IPS-18c (cell line): ENCODE data around the gene FKBP2.
"Not testable (repeated sequence)": the region's sequence is repeated elsewhere in the genome, so short reads cannot be mapped to it uniquely, and the experiment has no call there.

Experiments used
- H3K4me3 ChIP-seq: 2 replicates; pipeline ENCODE4 v1.7.0; 2013; ENCODE audit warnings: low read depth, mild to moderate bottlenecking, low read length, moderate library complexity; ENCODE audit not compliant: insufficient read depth
- H3K9me3 ChIP-seq: one replicate; pipeline ENCODE4 v1.6.1; 2013; ENCODE audit warnings: mild to moderate bottlenecking, low read length, moderate library complexity; ENCODE audit not compliant: control insufficient read depth, insufficient read depth

The FKBP2 gene

GRCh38 chr11:64243236-64243854 lies 2.5 kb downstream of the FKBP2 start:
- no peak overlapping the region for H3K4me3 ChIP-seq
- no peaks in the 10 kb centered on the region for H3K9me3 ChIP-seq

- Histone ChIP-seq H3K9me3 (no peaks in the 10 kb centered on the region), H3K4me3 (peak overlapping the region; percentile 6; the same call in 1 of the 2 replicates)
These were observed 3.2 kb downstream of the FKBP2 start for GRCh38 chr11:64244107-64244506.

GRCh38 chr11:64244966-64245365 lies 4.1 kb downstream of the FKBP2 start:
- H3K4me3 ChIP-seq, result peak overlapping the region; percentile 95
- no peaks in the 10 kb centered on the region for H3K9me3 ChIP-seq

- H3K9me3 ChIP-seq, result no peaks in the 10 kb centered on the region
- H3K4me3 ChIP-seq, result peak overlapping the region; percentile 95
These were observed 4.5 kb downstream of the FKBP2 start for GRCh38 chr11:64245401-64245796.

GRCh38 chr11:64245797-64246620 lies 5.1 kb downstream of the FKBP2 start:
- H3K4me3 ChIP-seq, result peak overlapping the region; percentile 95

GRCh38 chr11:64246621-64246870 lies 5.7 kb downstream of the FKBP2 start:
- peak overlapping the region; percentile 95; the same call in 1 of the 2 replicates for H3K4me3 ChIP-seq
- H3K9me3 ChIP-seq, result not testable (repeated sequence)

More at GRCh38 chr11:64245797-64246620, 5.1 kb downstream of the FKBP2 start:
- no peaks in the 10 kb centered on the region for H3K9me3 ChIP-seq

GRCh38 chr11:64246871-64247728 lies 6.2 kb downstream of the FKBP2 start, which contains the start of gene PPP1R14B:
PPP1R14B (minus strand) TSS chr11:64246943; CDS start chr11:64246673, 270 bp downstream.
- Histone ChIP-seq H3K4me3 (peak within 1 kb of the TSS; percentile 95), H3K9me3 (no peaks in the 10 kb centered on the region)

- H3K9me3 ChIP-seq, result no peaks in the 10 kb centered on the region
- H3K4me3 ChIP-seq, result peak overlapping the region; percentile 91
These were observed 7.0 kb downstream of the FKBP2 start for GRCh38 chr11:64247729-64248531.

GRCh38 chr11:64248578-64248977 lies 7.7 kb downstream of the FKBP2 start:
- no peaks in the 10 kb centered on the region for H3K9me3 ChIP-seq
- peak overlapping the region; percentile 2; the same call in 1 of the 2 replicates for H3K4me3 ChIP-seq

- H3K9me3 ChIP-seq, result no peaks in the 10 kb centered on the region
- H3K4me3 ChIP-seq, result peak overlapping the region; percentile 2; the same call in 1 of the 2 replicates
These were observed 8.1 kb downstream of the FKBP2 start for GRCh38 chr11:64249038-64249437.

GRCh38 chr11:64249563-64250414 lies 8.9 kb downstream of the FKBP2 start:
- Histone ChIP-seq H3K9me3 (no peaks in the 10 kb centered on the region), H3K4me3 (no peak overlapping the region)

- no peaks in the 10 kb centered on the region for H3K9me3 ChIP-seq
- H3K4me3 ChIP-seq, result peak overlapping the region; percentile 51
These were observed 9.6 kb downstream of the FKBP2 start for GRCh38 chr11:64250415-64251015.

- Histone ChIP-seq H3K9me3 (no peaks in the 10 kb centered on the region), H3K4me3 (peak within 1 kb of the TSS; percentile 87)
These were observed 10.3 kb downstream of the FKBP2 start, which contains the start of gene PLCB3 for GRCh38 chr11:64251016-64251752. PLCB3 (plus strand) TSS chr11:64251530; CDS start chr11:64251650, 120 bp downstream.

- no peaks in the 10 kb centered on the region for H3K9me3 ChIP-seq
- H3K4me3 ChIP-seq, result peak overlapping the region; percentile 87
These were observed 10.8 kb downstream of the FKBP2 start for GRCh38 chr11:64251753-64252002.
